Activated effector memory CD4-positive, alpha-beta T cell treated with anti-CD3 and anti-CD28 coated beads, Interleukin-2, amount 50 U/mL, for 16 hours (primary cell): ENCODE measurements around the gene RBM27.
"Not testable (repeated sequence)": the region's sequence is repeated elsewhere in the genome, so short reads cannot be mapped to it uniquely, and the experiment has no call there.

ENCODE experiments used
- DNase-seq: peaks from one replicate; pipeline ENCODE4 v3.0.0-alpha.2; 2020

The RBM27 gene

DNA sequence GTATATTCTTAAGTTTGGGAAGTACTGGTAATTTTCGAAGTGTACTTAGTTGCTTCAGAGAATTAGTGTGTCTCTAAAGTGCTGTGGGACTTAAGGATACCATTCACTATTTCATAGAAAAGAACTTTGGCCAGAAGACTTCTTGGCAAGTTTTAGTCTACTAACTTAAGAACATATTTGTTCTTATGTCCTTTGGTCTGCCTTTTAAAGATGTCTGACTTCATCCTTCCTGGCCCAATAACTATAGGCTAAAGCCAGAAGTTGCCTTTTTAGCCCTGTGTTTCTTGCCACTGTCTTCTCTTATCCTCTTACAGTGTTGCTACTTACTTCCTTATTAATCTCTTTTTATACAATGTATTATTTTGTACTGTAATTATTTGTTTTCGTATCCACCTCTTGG lies 6.3 kb downstream of the RBM27 start:
- DNase-seq: no peak

DNA sequence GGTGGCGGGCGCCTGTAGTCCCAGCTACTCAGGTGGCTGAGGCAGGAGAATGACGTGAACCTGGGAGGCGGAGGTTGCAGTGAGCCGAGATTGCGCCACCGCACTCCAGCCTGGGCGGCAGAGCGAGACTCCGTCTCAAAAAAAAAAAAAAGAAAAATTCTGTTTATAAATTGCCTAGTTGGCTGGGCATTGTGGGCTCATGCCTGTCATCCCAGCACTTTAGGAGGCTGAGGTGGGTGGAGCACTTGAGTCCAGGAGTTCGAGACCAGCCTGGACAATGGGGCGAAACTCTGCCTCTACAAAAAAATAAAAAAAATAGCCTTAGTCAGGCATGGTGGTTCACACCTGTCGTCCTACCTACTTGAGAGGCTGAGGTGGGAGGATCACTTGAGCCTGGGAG lies 7.4 kb downstream of the RBM27 start:
- DNase-seq: not testable (repeated sequence)

DNA sequence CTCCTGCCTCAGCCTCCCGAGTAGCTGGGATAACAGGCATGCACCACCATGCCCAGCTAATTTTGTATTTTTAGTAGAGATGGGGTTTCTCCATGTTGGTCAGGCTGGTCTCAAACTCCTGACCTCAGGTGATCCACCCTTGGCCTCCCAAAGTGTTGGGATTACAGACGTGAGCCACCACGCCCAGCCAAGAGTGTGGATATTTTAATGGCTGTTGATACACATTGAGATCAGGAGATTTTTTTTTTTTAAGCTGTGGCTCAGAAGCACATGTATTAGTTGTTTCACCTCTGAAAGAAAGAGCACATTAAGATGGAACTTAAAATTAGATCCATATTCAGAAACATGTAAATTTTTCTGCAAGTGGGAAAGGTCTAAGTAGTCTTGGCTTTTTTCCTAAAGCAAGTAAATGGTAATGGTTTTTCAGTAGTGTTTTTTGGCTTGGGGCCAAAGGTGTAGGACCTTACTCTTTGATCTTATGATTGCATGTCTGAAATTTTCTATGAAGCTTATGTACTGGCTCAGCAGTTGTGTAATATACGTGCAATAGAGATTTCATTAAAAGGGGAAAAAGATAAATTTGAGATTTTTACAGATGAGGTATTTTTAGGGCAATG lies 9.9 kb downstream of the RBM27 start:
- DNase-seq: no peak

DNA sequence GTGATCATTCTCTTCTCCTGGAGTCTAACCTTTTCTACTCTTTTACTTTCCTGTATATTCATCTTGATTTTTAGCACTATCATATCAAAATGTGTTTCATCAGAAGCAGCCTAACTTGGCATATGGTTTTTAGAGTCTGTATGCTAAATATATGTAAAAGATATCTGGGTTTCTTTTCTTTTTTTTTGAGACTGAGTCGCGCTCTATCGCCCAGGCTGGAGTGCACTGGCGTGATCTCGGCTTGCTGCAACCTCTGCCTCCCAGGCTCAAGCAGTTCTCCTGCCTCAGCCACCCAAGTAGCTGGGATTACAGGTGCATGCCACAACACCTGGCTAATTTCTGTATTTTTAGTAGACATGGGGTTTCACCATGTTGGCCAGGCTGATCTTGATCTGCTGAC lies 11.5 kb downstream of the RBM27 start:
- not testable (repeated sequence) for DNase-seq

DNA sequence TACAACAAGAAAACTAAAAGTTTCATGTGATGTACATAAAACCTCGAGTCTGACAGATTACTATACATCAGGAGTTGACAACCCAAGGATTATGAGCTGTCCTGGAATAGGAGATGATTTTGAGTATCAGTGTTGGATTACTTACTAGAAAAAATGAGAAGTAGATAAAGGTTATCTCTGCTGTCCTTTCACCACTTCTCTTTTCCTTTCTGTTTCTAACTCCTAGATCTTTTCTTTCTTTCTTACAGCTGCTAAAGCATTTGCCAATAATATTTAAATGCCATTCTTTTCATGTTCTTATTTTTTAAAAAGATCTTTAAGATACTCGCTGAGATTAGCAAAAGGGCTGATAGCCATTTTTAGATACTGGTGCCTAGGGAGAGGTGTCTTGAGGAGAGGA lies 14.8 kb downstream of the RBM27 start:
- no peak for DNase-seq

DNA sequence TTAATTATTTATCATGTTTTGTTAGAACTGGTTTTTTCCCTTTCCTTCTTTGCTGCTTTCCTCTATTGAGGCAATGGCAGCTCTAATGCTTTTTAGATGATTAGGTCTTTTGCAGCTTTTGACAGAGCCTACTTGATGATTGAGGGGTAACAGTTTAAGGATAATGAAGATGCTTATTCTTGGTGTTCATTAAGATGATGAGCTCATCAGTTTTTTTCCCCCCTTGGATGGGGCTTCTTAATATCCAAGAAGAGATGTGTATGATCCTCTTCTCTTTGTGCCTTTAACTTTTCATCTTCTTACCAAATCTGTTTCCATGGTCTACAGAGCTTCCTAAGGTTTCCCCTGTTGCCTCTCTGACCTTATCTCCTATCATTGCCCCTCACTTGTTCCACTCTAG lies 15.8 kb downstream of the RBM27 start:
- no peak for DNase-seq

DNA sequence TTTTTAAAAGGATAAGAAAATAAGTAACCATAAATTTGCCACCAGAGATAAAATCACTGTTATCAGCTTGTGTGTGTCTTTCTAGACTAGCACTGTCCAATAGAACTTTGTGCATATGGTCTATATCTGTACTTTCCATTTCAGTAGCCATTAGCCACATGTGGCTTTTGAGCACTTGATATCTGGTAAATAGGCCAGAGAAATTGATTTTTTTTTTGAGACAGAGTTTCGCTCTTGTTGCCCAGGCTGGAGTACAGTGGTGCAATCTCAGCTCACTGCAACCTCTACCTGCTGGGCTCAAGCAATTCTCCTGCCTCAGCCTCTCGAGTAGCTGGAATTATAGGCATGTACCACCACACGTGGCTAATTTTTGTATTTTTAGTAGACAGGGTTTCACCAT lies 17.8 kb downstream of the RBM27 start:
- no peak for DNase-seq

DNA sequence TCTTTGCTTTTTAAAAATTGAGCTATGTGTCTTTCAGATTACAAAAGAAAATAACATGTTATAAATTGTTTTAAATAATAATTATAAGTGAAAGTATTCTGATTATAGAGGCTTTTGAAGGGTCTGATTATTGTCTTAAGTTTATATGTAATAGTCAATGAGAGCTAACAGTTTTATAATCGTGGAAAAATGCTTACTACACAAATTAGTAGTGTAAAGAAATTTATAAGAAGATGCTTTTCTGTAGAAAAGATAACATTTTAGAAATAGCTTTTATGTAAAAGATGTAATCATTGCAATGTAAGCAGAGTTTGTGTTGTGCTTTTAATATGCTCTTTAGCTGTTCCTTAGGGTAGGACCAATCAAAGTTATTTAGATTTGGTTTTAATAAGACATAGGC lies 18.6 kb downstream of the RBM27 start:
- DNase-seq: no peak

DNA sequence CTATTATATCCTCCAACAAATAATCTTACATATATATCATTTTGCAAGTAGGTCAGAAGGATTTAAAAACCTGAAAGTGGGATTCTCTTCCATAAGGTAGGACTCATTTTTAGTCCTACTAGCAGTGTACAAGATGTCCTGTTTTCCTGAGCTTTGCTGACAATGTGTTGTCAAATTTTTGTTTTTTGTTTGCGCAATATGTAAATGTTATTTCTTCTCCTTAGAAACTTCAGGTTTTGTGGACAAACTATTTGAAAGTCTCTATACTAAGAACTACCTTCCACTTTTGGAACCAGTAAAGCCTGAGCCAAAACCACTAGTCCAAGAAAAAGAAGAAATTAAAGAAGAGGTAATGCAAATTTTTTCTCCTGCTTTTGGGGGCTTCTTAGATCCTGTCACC lies 19.8 kb downstream of the RBM27 start:
- DNase-seq: no peak

DNA sequence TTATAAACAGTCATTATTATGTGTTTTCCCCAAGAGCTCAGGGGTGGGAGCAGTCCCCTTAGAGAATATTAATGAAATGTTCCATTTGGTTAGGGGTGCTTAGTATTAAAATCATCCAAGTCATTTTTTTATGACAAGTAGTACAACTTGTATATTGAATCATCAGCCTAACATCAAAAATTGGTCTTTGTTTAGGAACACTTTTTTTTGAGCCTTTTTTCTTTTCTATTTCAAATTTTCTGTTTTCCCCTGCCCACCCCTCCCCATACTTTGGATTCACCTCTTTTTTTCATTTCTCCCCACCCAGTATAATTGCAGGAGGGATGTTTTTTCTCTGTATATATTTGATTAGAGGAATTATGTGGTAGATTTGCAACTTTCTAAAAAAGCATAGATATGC lies 25.8 kb downstream of the RBM27 start:
- DNase-seq: no peak

DNA sequence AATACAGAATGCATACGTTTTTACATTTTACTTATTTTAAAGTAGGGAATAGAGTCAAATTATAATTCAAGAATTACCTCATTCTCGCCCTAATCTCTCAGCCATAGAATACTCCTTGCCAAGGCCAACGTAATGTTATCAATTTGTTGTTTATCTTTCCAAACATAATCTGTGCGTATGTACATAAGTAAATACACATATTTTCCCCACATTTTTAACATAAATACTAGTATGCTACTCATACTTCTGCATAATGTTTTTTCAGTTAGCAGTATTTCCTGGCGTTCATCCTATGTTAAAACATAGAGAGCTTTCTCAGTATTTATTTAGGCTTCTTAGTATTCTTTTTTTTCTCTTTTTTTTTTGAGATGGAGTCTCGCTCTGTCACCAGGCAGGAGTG lies 28.8 kb downstream of the RBM27 start:
- DNase-seq: no peak

DNA sequence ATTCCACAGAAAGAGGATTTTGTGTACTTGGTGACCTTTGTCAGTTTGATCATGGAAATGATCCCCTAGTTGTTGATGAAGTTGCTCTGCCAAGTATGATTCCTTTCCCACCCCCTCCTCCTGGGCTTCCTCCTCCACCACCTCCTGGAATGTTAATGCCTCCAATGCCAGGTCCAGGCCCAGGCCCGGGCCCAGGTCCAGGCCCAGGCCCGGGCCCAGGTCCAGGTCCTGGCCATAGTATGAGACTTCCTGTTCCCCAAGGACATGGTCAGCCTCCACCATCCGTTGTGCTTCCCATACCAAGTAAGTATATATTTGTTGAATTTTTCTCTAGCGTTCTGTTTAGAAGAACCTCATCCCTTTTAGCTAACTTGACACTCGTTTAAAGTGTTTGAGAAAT lies 30.0 kb downstream of the RBM27 start:
- DNase-seq: no peak

DNA sequence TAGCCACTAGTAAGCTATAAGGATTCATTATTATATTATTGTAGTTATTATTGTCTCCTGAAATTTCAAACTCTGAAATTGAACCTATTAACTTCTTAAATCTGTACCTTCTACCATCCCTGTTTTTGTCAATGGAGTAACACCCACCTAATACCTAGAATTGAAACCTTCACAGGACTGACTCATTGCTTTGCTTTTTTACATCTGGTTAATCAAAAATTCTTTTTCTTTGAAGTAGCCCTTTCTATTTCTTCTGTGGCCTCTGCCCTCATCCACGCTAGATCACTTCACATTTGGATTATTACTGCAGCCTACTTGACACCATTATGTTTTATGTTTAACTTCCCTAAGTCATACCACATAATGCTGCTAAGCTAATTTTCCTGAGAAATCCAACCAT lies 35.6 kb downstream of the RBM27 start:
- no peak for DNase-seq

DNA sequence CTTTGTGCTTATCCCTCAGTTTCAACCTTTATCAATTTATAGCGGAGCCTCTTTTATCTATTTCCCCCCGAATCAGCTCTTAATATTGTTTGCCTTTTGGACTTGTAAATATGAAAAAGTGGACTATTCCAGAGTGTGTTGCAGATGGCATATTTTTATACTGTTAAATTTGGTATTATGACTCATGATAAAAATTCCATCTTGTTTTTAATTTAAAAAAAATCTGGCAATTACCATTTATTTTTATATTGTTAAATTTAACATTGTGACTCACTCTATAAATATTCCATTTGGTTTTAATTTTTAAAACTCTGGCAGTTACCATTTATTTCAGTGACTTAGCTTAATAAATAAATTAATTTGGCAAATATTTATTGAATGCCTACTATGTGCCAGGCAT lies 37.5 kb downstream of the RBM27 start:
- no peak for DNase-seq

DNA sequence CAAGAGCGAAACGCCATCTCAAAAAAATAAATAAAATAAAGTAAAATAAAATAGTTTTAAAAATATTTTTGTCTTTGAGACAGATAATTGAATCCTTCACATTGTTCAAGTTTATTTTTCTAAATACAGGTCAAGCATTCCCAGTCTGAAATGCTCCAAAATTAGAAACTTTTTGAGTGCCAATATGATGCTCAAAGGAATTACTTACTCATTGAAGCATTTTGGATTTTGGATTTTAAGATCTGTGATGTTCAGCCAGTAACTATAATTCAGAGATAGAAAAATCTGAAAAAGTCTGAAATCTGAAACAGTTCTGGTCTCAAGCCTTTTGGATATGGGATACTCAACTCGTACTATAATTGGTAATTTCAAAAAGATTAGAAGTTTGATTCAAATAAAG lies 39.8 kb downstream of the RBM27 start:
- DNase-seq: no peak

DNA sequence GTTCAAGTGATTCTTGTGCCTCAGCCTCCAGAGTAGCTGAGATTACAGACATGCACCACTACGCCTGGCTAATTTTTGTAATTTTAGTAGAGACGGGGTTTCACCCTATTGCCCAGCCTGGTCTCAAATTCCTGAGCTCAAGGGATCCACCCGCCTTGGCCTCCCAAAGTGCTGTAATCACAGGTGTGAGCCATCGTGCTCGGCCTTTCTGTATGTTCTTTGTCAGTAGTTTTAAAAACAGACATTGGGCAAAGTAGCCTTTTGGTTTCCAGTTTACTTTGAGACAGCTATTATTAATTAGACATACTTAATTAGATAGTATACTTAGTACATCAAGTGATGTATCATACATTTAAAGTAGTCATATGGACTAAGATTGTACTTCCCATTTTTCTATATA lies 45.2 kb downstream of the RBM27 start:
- no peak for DNase-seq

DNA sequence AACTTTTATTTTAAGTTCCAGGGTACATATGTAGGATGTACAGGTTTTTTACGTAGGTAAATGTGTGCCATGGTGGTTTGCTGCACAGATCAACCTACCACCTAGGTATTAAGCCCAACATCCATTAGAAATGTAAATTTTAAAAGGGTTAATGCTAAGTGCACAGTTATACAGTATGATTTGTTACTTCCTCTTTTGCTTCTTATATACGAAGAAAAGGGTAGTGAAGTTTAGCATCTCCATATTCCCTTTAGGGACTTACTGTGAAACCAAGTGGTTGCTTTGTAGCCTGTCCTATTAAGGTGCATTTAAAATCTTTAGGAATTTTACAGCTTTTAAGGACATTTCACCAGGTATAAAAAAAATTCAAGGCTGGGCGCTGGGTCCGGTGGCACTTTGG lies 46.4 kb downstream of the RBM27 start:
- DNase-seq: no peak
